DND-41 (cell line): ENCODE results near the gene KCNA4.

Experiments
- ATAC-seq: fragments of 200-7000 bp; cut with Tn5 transposase; 3 replicates; pipeline ENCODE4 v1.9.1; 2021; ENCODE audit warnings: low read depth; ENCODE audit not compliant: insufficient read depth
- DNase-seq: peaks from one replicate; pipeline ENCODE4 v3.0.0-alpha.2; 2020
- H2AFZ ChIP-seq: 2 replicates; pipeline ENCODE4 v1.6.0; 2012; ENCODE audit warnings: low read depth, low read length
- H3K27ac ChIP-seq: 2 replicates; pipeline ENCODE4 v1.5.1; 2012; ENCODE audit warnings: low read length, inconsistent platforms
- H3K27me3 ChIP-seq: fragments of 200-600 bp; sonication (generic); 2 replicates; pipeline ENCODE4 v1.6.0; 2012; ENCODE audit warnings: low read length, mild to moderate bottlenecking, inconsistent platforms; ENCODE audit not compliant: insufficient read depth, poor library complexity
- H3K36me3 ChIP-seq: 2 replicates; pipeline ENCODE4 v1.5.1; 2012; ENCODE audit warnings: low read length, inconsistent platforms; ENCODE audit not compliant: insufficient read depth
- H3K4me1 ChIP-seq: 2 replicates; pipeline ENCODE4 v1.5.1; 2012; ENCODE audit warnings: mild to moderate bottlenecking, low read length; ENCODE audit not compliant: insufficient read depth
- H3K4me2 ChIP-seq: 2 replicates; pipeline ENCODE4 v1.6.0; 2012; ENCODE audit warnings: mild to moderate bottlenecking, moderate library complexity, low read length, inconsistent platforms; ENCODE audit not compliant: insufficient read depth
- H3K4me3 ChIP-seq, 2 experiments: fragments of 200-600 bp in 1 of 2; shearing (Covaris generic) in 1 of 2; 2 replicates each; pipeline ENCODE4 v1.5.1; 2012 to 2016; ENCODE audit warnings: inconsistent platforms in 2 of 2, low read length in 2 of 2, mild to moderate bottlenecking in 2 of 2, low read depth in 1 of 2, moderate library complexity in 1 of 2
- H3K79me2 ChIP-seq: 2 replicates; pipeline ENCODE4 v1.6.0; 2012; ENCODE audit warnings: low read length, inconsistent platforms; ENCODE audit not compliant: insufficient read depth
- H3K9ac ChIP-seq: 2 replicates; pipeline ENCODE4 v1.6.0; 2012; ENCODE audit warnings: low read depth, mild to moderate bottlenecking, inconsistent platforms, low read length, moderate library complexity
- H3K9me3 ChIP-seq: 2 replicates; pipeline ENCODE4 v1.5.1; 2012; ENCODE audit warnings: low read length, moderate library complexity, mild to moderate bottlenecking, inconsistent platforms; ENCODE audit not compliant: insufficient read depth, severe bottlenecking
- H4K20me1 ChIP-seq: 2 replicates; pipeline ENCODE4 v1.6.0; 2012; ENCODE audit warnings: low read length; ENCODE audit not compliant: insufficient read depth
- EZH2 ChIP-seq: IDR thresholded peaks from 3 replicates; pipeline ENCODE4 v1.6.1; 2012; ENCODE audit warnings: borderline replicate concordance, low read depth, mild to moderate bottlenecking, moderate library complexity, low read length, inconsistent platforms; ENCODE audit not compliant: severe bottlenecking
- TF ChIP-seq, protein P1 (sequence below): IDR thresholded peaks from 2 replicates; pipeline ENCODE4 v1.5.1; 2012; ENCODE audit warnings: borderline replicate concordance, low read length, moderate library complexity, mild to moderate bottlenecking; ENCODE audit not compliant: poor library complexity, severe bottlenecking; ENCODE audit errors: extremely low read depth

The KCNA4 gene

DNA sequence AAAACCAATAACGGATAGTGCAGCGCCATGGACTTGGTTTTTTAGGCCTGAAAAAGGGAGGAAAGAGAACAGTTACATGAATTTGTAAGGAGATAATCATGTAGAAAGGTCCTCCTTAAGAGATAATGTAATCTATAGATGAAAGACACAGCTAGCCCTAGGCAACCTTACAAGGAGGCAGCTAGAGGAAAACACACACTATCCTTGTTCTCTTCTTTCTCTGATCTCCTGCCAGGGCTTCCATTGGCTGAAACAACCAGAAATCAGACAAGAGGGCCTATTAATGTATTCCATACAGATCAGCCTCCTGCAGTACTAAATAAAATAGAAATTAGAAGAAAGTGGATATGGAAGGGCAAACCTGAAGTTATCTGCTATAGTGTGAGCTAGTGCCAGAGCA lies 53.0 kb downstream of the KCNA4 start:
- no peak overlapping the region for H3K4me2 ChIP-seq
- H3K4me1 ChIP-seq: no peaks in the 10 kb centered on the region
- DNase-seq (no peak), ATAC-seq (no peak)
- H3K36me3 ChIP-seq: no peaks in the 10 kb centered on the region
- H3K9me3 ChIP-seq: no peaks in the 10 kb centered on the region
- H3K9ac ChIP-seq: no peak overlapping the region
- TF ChIP-seq, protein P1, sequence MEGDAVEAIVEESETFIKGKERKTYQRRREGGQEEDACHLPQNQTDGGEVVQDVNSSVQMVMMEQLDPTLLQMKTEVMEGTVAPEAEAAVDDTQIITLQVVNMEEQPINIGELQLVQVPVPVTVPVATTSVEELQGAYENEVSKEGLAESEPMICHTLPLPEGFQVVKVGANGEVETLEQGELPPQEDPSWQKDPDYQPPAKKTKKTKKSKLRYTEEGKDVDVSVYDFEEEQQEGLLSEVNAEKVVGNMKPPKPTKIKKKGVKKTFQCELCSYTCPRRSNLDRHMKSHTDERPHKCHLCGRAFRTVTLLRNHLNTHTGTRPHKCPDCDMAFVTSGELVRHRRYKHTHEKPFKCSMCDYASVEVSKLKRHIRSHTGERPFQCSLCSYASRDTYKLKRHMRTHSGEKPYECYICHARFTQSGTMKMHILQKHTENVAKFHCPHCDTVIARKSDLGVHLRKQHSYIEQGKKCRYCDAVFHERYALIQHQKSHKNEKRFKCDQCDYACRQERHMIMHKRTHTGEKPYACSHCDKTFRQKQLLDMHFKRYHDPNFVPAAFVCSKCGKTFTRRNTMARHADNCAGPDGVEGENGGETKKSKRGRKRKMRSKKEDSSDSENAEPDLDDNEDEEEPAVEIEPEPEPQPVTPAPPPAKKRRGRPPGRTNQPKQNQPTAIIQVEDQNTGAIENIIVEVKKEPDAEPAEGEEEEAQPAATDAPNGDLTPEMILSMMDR: no peak
- TF ChIP-seq EZH2: no peak
- no peak overlapping the region for H3K4me3 ChIP-seq
- H4K20me1 ChIP-seq: no peaks in the 10 kb centered on the region
- H2AFZ ChIP-seq: no peak overlapping the region
- no peak overlapping the region for H3K27ac ChIP-seq
- H3K27me3 ChIP-seq: no peaks in the 10 kb centered on the region
- no peaks in the 10 kb centered on the region for H3K79me2 ChIP-seq

DNA sequence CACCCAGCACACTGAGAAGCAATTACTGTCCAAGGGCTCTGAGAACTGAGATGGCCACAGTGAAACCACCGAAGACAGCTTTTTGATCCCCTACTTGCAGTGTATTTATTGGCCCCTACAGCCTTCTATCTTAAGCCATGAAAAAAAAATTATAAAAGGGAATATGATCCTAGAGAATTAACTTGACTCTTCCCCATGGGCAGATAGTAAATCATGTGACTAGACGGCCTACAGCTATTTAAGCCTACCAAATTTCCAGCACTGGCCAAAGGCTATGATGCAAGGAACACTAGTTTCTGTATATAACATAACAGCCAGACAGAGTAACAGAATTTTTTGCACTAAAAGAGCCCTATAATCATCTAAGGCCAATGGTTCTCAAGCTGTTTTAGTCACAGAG lies 53.8 kb downstream of the KCNA4 start:
- H3K9me3 ChIP-seq: no peaks in the 10 kb centered on the region
- DNase-seq: no peak
- no peak overlapping the region for H3K4me2 ChIP-seq
- H3K36me3 ChIP-seq: no peaks in the 10 kb centered on the region
- no peak overlapping the region for H3K4me3 ChIP-seq
- H3K4me1 ChIP-seq: no peaks in the 10 kb centered on the region
- TF ChIP-seq, protein P1: no peak
- TF ChIP-seq EZH2: no peak
- H4K20me1 ChIP-seq: no peaks in the 10 kb centered on the region
- H3K9ac ChIP-seq: no peak overlapping the region
- H3K79me2 ChIP-seq: no peaks in the 10 kb centered on the region
- no peak overlapping the region for H2AFZ ChIP-seq
- no peak for ATAC-seq
- H3K27ac ChIP-seq: no peak overlapping the region
- H3K27me3 ChIP-seq: no peaks in the 10 kb centered on the region

GRCh38 chr11:29962243-29962642 lies 54.6 kb downstream of the KCNA4 start:
- no peak for TF ChIP-seq EZH2
- TF ChIP-seq, protein P1: peak; percentile 48
- H2AFZ ChIP-seq: no peak overlapping the region
- H3K36me3 ChIP-seq: no peaks in the 10 kb centered on the region
- no peaks in the 10 kb centered on the region for H3K9me3 ChIP-seq
- no peaks in the 10 kb centered on the region for H3K27me3 ChIP-seq
- no peak overlapping the region for H3K27ac ChIP-seq
- ATAC-seq (no peak), DNase-seq (no peak)
- H3K4me1 ChIP-seq: no peaks in the 10 kb centered on the region
- H3K79me2 ChIP-seq: no peaks in the 10 kb centered on the region
- H3K9ac ChIP-seq: no peak overlapping the region
- no peak overlapping the region for H3K4me2 ChIP-seq
- no peak overlapping the region for H3K4me3 ChIP-seq
- H4K20me1 ChIP-seq: no peaks in the 10 kb centered on the region
